GM18861 (cell line): ENCODE data around the gene C11orf52.

ENCODE experiments used
- ATAC-seq: cut with Tn5 transposase; IDR thresholded peaks from one replicate; pipeline ENCODE4 v1.9.1; 2021; ENCODE audit not compliant: unreplicated experiment

Gene C11orf52

GRCh38 chr11:111974446-111974845 is 55.7 kb downstream of the C11orf52 start:
- no peak for ATAC-seq

GRCh38 chr11:111975076-111975806 is 56.5 kb downstream of the C11orf52 start:
- no peak for ATAC-seq

GRCh38 chr11:111976119-111976766 is 57.5 kb downstream of the C11orf52 start:
- no peak for ATAC-seq
